Fibroblast of skin of back (primary cell): ENCODE data around the gene ZNF283. TPM values are rescaled to one million over a fixed set of nuclear protein-coding genes. Genes with fewer than 3 reads are reported as not detected.

Experiments used
- DNase-seq: peaks from one replicate; pipeline ENCODE4 v3.0.0-alpha.2; 2013
- polyA plus RNA-seq, 2 experiments: library from polyadenylated mRNA; unstranded; fragments of 120-200 nt; gene quantifications; one replicate each; pipeline ENCODE4 v1.2.1, GENCODE V29; 2013; ENCODE audit not compliant: insufficient read length in 2 of 2

The ZNF283 gene
- 3.3 TPM for polyA plus RNA-seq (2013, experiment 1 of 2; ENCODE audit: insufficient read length)
- 3.5 TPM for polyA plus RNA-seq (2013, experiment 2 of 2; ENCODE audit: insufficient read length)

GRCh38 chr19:43826787-43827754, at the start of gene ZNF283:
Gene ZNF283, plus strand, starts transcription at chr19:43827321. Its CDS starts 6,184 bp downstream, at chr19:43833505.
- peak; percentile 91 for DNase-seq

DNA sequence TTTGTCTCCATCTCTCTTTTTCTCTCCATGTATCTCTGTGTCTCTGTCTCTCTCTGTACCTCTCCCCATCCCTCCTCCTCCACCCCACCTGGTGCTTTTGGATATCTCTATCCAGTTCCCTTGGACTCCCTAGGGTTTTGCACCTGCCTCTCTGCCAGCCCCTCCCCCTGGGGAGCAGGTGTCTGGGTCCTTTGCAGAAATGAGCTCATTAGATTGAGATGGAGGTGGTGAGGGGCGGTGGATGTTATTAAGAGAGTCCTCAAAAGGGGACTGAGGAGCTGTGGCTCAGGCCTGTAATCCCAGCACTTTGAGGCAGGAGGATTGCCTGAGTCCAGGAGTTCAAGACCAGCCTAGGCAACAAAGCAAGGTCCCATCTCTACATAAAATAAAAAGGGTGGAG, 48.5 kb upstream of the ZNF283 start:
- DNase-seq, result no peak

DNA sequence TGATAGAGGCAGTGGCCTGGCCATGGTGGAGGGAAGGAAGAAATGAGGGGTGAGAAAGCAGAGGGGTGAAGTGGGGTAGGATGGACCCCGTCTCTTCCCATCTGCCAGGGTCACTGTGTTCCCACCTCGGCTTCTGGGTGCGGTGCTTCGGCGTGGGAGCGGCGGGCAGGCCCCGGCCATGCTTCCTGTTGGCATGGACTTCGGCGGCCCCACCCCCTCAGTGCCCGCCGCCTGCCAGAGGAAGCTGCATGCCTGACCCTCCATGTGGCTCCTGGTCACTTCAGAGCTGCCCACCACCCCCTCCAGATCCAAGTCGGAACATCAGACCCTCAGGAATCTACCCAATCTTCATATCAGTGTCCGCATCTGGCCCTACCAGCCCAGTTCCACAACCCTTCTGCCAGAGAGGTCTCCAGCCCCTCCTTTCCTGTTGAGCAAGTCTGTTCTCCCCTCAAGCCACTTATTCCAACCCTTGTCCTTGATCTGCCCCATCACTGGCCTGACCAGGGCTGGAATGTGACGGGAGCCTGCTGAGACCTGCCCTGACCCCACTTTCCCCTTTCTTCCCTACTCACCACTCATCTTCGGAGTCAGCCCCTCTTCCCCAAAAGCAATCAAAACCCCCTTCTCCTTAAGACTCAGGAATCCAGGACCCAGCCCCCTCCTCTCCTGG, 47.8 kb upstream of the ZNF283 start:
- DNase-seq, result no peak

GRCh38 chr19:43779820-43780219, 47.3 kb upstream of the ZNF283 start:
- DNase-seq, result no peak

DNA sequence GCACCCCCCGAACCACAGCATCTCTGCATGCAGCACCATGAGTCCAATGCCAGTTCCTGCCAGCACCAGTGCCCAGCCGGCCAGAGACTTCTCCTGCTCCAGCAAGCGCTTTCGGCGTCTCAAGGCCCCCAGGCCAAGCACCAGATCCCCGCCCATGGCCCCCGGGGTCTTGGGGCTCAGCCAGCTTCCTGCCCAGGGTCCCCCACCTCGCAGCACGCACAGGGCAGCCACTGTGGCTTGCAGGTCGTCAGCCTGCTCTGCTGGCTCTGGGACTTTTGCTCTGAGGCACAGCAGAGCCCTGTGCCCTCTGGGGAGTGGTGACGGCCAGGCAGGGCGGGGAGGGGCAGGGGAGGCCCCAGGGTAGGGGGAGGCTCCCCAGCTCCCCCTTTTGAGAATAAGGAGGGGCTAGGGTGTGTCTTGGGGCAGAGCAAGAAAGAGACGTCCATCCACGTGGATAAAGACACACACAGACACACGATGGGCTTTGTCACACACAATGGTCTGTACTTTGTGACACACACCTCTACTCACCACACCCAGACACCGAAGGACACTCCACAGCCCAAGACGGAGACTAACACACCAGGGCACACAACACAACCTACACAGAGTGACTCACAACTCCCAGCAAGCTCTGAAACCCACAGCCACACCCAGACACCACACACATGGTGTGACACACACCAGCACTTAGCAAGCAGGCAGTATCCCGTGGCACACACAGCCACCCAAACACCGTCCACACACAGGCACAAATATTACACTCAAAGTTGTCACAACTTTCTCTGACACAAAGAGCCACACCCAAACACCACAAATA, 46.2 kb upstream of the ZNF283 start, which contains the start of gene KCNN4:
Gene KCNN4, minus strand, starts transcription at position 268 of the 820 bp plus-strand sequence. Its CDS starts 112 bp downstream, at position 156.
- peak; percentile 80 for DNase-seq

GRCh38 chr19:43781630-43782310, 45.4 kb upstream of the ZNF283 start:
- DNase-seq, result no peak

DNA sequence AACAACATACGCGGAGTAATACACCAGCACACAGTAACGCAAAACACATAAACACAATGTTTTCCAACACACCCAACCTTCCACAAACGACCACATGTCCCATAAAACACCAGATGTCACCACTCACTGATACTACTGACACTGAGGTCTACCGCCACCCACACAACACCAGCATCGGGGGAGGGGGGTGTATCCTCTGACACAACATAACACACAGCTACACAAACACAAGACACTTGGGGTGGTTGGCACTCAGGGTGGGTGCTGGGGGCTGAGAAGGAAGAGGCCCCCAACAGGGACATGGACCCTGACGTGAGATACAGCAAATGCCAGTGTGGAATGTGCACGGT, 44.8 kb upstream of the ZNF283 start:
- no peak for DNase-seq

- DNase-seq, result no peak
Observed at GRCh38 chr19:43782689-43783231, 44.4 kb upstream of the ZNF283 start.

GRCh38 chr19:43783636-43784035, 43.5 kb upstream of the ZNF283 start:
- no peak for DNase-seq

GRCh38 chr19:43784241-43784980, 42.7 kb upstream of the ZNF283 start:
- DNase-seq, result peak; percentile 91

- peak; percentile 72 for DNase-seq
Observed at GRCh38 chr19:43784981-43785808, 41.9 kb upstream of the ZNF283 start.

DNA sequence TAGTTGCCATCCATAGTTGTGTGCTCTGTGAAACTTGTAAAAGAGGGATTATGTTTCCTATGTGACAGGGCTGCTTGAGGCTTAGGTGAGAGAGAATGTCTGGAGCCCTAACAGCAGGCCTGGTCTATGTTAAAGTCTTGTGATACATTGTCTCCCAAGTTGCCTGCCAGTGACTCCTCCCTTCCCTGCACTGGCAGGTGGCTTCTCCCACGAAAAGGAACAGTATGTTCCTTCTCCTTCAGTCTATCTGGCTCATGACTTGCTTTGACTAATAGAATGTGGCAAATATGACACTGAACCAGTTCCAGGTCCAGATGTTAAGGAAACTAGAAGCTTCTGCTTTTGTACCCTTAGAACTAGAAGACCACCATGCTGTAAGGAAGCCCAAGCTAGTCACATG, 40.5 kb upstream of the ZNF283 start:
- no peak for DNase-seq

GRCh38 chr19:43789029-43789428, 38.1 kb upstream of the ZNF283 start:
- peak; percentile 47 for DNase-seq

- no peak for DNase-seq
Observed at GRCh38 chr19:43790587-43790986, 36.5 kb upstream of the ZNF283 start.

DNA sequence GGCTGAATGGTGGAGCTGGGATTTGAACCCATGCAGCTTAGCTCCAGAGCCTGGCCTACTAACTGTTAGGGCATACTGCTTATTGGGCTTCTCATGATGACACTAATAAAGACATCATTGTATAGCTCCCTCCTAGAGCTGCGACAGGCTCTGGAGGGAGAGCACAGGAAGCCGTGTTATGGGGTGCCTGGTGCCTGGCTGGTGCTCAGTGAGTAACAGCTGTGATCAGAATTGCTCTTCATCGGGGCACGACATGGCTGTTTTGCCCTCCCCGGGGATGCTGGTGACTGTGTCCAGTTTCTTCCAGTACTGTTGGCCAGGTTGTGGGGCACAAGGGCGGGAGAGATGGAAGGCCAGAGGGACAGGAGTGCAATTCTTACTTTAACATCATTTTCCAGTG, 30.0 kb upstream of the ZNF283 start:
- DNase-seq, result no peak

GRCh38 chr19:43797556-43797955, 29.6 kb upstream of the ZNF283 start:
- DNase-seq, result no peak

- no peak for DNase-seq
Observed at GRCh38 chr19:43798026-43798545, 29.0 kb upstream of the ZNF283 start.

- peak; percentile 10 for DNase-seq
Observed at GRCh38 chr19:43798546-43799409, 28.3 kb upstream of the ZNF283 start.
